Limb (tissue), 2 donors: Measurements from ENCODE around the gene TNIK.
A peak's percentile ranks its signal among the peaks of the same experiment; 100 is the strongest.

Experiments
- DNase-seq, 2 donors: peaks; one replicate each; pipeline ENCODE4 v3.0.0-alpha.2; 2016; ENCODE audit errors: extremely low spot score in 2 of 2

The TNIK gene

GRCh38 chr3:171343693-171344092 is 116.5 kb downstream of the TNIK start:
- no peak for DNase-seq

- DNase-seq, result no peak
These were observed 117.3 kb downstream of the TNIK start for GRCh38 chr3:171342783-171343420.

DNA sequence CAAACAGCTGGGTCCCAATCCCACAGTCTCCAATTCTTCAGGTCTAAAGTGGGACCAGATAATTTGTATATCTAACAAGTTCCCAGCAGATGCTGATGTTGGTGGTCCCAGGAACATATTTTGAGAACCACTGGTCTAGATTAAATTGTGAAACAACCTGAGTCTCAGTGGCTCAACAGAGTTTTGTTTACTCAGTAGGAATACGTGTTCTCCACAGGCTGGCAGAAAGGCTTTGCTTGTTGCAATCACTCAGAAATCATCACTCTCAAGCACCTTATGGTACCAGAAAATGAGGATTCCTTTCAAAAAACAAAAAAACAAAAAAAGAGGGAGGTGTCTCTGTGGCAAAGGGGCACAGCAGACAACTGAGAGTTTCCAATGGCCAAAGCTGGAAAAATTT is 118.0 kb downstream of the TNIK start:
- DNase-seq, result no peak

DNA sequence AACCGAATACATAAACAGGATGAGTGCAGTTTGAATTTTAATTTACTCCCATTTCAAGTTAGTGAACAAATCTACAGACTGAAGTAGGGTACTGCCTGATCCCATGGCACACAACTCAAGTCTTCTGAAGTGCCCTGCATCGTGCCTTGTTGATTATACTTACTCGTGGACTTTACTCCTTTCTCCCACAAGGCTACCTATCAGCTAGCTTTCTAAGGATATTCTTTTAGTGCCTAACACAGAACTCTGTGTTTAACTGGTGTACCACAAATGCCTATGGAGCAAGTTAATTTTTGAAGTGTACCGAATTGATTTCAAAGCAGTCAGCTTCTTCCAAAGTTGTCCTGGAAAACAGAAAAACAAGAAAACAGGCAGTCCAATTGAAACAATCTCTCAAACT is 119.8 kb downstream of the TNIK start:
- DNase-seq, result no peak

GRCh38 chr3:171339598-171339997 is 120.6 kb downstream of the TNIK start:
- no peak for DNase-seq

DNA sequence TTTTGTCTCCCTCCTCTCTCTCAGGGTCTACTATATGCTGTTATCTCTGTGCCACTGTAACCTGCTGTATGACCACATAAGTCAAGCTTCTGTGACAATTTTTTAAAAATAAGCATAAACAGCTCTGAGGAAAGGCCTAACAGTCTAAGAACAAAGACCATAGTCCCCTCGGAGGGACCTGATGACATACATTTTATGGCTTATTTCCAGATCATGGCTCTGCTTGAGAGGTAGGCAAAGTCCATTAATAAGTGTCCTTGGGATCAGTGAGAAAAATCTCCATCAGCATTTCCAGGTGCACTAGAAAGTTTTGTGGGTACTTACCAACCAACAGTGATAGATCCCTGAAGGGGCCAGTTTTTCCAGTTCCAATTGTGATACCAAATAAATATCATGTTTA is 123.8 kb downstream of the TNIK start:
- no peak for DNase-seq

- DNase-seq, result no peak
These were observed 124.6 kb downstream of the TNIK start for GRCh38 chr3:171335559-171335958.

- no peak for DNase-seq
These were observed 125.8 kb downstream of the TNIK start for GRCh38 chr3:171334465-171334811.

GRCh38 chr3:171333784-171334464 is 126.3 kb downstream of the TNIK start:
- DNase-seq, result no peak

DNA sequence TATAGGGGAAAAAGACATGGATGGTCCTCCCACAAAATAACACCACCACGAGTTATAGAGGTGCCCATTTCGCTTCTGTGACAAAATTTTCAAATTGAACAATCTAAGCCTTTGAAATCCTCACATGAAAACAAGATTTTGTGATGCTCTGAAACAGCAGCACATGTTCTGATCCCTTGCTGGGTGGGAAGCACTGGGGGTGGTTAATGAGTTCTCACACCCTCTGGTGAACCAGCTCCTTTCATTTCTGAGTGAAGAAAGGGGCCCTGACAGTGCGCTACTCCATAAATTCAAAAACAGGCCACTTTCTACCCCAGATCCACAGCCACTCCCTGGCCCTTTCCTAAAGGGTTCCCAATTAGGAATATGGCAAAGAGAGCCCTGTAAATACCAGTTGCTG is 129.3 kb downstream of the TNIK start:
- DNase-seq, result no peak

- DNase-seq, result no peak
These were observed 130.5 kb downstream of the TNIK start for GRCh38 chr3:171329746-171330145.

DNA sequence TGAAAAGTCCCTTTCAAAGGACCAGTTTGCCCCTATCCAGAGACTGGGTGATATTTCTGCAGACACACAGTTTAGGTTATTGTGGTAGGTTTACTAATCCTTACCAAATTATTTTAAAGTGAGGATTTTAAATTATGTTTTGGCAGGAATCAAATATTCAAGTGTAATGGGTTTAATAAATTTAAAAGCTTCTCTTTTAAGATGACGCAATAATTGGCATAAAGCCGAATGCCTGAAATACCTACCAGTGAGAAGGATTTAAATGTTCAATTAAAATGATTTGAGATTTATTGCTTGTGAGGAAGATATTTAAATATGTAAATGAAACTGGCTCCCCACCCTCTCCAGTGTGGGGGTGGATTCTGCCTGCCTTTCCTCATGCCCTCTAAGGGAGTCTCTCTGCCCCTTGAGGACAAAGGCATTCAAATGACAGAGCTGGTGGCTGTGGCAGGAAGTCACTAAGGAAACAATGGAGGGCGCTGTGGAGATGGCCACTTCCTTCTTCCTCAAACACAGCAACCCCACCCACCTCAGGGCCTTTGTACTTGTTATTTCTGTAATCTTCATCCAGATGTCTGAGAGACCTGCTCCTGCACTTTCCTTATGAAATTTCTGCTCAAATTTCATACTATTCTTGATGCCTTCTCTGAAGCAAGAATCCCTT is 131.7 kb downstream of the TNIK start:
- no peak for DNase-seq

DNA sequence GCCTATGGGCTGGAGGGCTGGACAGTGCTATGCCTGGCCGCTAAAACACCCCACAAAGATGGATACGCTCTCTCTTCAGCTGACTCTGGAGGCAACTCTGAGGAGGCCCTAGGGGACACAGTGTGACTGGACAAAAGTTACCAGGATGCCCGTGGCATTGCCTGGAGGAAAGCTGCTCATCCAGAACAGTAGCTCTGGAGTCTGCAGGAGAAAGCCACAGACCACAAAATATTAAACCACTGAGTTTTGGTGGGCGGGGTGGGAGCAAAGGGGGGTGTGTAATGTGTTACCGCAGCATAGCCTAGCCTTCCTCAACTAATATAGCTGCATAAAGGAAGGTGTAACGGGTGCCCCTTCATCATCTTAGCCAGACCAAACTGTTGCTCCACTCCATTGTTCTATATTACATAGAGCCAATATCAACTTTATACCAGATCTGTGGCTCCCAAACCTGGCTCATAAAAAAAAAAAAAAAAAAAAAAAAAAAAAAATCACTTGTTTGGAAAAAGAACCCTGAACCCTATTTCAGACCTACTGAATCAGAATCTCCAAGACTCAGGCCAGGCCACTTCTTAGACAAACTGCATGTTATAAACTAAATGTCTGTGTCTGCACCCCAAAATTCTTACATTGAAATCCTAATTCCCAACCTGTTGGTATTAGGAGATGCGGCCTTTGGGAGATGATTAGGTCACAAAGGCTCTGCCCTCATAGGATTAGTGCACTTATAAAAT is 132.6 kb downstream of the TNIK start:
- no peak for DNase-seq

GRCh38 chr3:171326717-171327440 is 133.3 kb downstream of the TNIK start:
- no peak for DNase-seq

DNA sequence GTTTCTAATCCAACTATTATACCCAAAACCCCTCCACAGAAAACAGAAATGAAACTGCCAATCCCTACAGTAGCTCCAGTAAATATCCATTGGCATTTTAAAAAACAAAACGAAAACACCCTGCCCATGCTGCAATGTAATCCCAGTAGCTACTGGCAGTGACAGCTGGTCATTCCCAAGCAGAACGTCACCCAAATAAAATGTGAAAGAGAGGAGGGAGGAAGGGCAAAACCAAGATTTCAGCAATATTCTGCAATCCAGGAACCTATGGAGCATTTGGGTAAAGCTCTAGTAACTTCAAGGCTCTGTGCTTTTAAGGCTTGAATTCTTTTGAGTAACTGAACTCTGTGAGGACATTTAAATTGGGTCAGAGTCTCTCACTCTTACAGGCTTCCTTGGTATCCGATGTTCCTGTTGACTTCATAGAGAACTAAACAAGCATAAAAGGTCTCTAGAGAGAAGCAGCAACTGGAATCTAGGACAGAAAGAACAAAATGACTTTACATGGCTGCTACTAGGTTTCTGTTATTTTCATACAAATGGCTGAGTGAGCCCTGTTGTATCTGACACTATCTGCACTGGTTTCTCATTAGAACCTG is 136.2 kb downstream of the TNIK start:
- peak in 1 of 2 donors; percentile 62 for DNase-seq

GRCh38 chr3:171321559-171322360 is 138.4 kb downstream of the TNIK start:
- DNase-seq, result no peak

- peak; percentile 28 to 42 for DNase-seq
These were observed 139.3 kb downstream of the TNIK start for GRCh38 chr3:171320750-171321558.

- no peak for DNase-seq
These were observed 143.0 kb downstream of the TNIK start for GRCh38 chr3:171317171-171317570.

- no peak for DNase-seq
These were observed 144.3 kb downstream of the TNIK start for GRCh38 chr3:171315919-171316318.

DNA sequence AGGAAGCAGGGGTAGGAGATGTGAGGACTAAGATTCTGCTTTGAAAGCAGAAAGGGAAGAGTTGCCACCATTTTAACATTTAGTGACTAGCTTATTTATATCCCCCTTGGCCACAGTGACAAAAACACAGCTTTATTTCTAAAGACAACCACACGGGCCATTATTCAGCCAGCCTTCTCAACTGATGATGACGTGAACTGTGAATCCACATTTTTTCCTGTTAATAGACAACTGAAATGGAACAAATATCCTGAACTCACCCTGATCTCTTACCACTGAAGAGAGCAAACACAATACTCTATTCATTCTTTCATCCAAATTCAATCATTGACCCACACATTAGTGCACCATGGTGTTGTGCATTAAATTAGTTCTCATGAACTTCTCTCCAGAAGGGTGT is 145.1 kb downstream of the TNIK start:
- DNase-seq, result no peak
